Body of pancreas (tissue), 4 donors: ENCODE results near the gene CENPC. TPM values are rescaled to one million over a fixed set of nuclear protein-coding genes. Genes with fewer than 3 reads are reported as not detected.
"Not testable (repeated sequence)": the region's sequence is repeated elsewhere in the genome, so short reads cannot be mapped to it uniquely, and the experiment has no call there.

Experiments used
- ATAC-seq: fragments of 150-250 bp; one replicate; pipeline ENCODE4 v1.9.1; 2016
- DNase-seq, 4 donors: peaks; one replicate each; pipeline ENCODE4 v3.0.0-alpha.2; 2019
- H3K27ac ChIP-seq, 4 donors: fragments of 200-600 bp; sonication (generic); 1 replicate in 3 of 4; 2 replicates in 1 of 4; pipeline versions ENCODE4 v1.5.1 to v1.6.1; 2016 to 2019; ENCODE audit warnings: mild to moderate bottlenecking in 1 of 4, mixed read lengths in 1 of 4, moderate library complexity in 1 of 4
- H3K27me3 ChIP-seq, 2 donors: fragments of 200-600 bp; sonication (generic); one replicate each; pipeline ENCODE4 v1.6.0; 2016; ENCODE audit warnings: mild to moderate bottlenecking in 1 of 2
- H3K36me3 ChIP-seq, 2 donors: fragments of 200-600 bp; sonication (generic); replicated peaks in 1 of 2; 2 replicates each; pipeline ENCODE4 v1.5.1; 2016; ENCODE audit warnings: low read depth in 2 of 2; ENCODE audit not compliant: insufficient read depth in 1 of 2
- H3K4me1 ChIP-seq: fragments of 200-600 bp; sonication (generic); one replicate; pipeline ENCODE4 v1.6.0; 2016
- H3K4me3 ChIP-seq, 2 donors: fragments of 200-600 bp; sonication (generic); 1 replicate in 1 of 2; 2 replicates in 1 of 2; pipeline ENCODE4 v1.5.1; 2016 to 2019
- H3K9me3 ChIP-seq, 3 donors: fragments of 200-600 bp; sonication (generic); 1 replicate in 2 of 3; 2 replicates in 1 of 3; pipeline ENCODE4 v1.5.1; 2016
- POLR2A ChIP-seq, 3 donors: fragments of 450-650 bp; IDR thresholded peaks; one replicate each; pipeline ENCODE4 v1.6.1; 2016; ENCODE audit warnings: antibody characterized with exemption in 3 of 3, mild to moderate bottlenecking in 2 of 3
- WGBS, 2 donors: methylation state at CpG; one replicate each; pipeline ENCODE4 v1.1.5; 2017; 5-methylcytosine and 5-hydroxymethylcytosine counted together
- intact Hi-C: fragments of 100-400 bp; cut with DNase I; formaldehyde crosslinking; loops from one replicate; pipeline ENCODE4 v1.15.1; 2023
- total RNA-seq, 2 donors: library from RNA; depleted of rRNA; stranded (reverse); fragments of >200 nt; gene quantifications; one replicate each; pipeline ENCODE4 v1.1.0, GENCODE V29; 2016
- TF ChIP-seq, protein P1 (sequence below), 7 experiments: fragments of 450-650 bp in 4 of 7; fragments of 200-600 bp in 3 of 7; sonication (generic) in 3 of 7; IDR thresholded peaks; one replicate each; pipeline ENCODE4 v1.5.1; 2016 to 2019; ENCODE audit warnings: antibody characterized with exemption in 7 of 7

CENPC gene
- total RNA-seq, 2 donors from 2014 or later = 36.8 to 44.5 TPM

DNA sequence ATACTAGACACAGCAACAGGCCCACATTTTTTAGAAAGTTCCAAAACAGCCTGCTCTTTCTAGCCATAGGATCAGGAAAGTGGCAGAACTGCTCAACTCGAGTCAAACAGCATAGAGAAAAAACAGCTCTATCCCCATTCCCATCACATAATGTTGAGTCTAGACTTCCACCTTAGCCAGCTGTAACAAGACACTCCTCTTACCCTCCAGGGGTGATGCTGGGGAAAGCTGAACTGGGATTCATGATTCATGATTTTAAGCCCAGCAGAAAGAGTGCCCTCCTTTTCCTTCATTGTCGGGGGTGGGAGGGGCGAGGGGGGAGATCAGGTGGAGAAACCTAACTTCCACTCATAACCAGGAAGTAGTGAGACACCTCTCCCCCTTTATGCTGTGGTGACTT lies 86.1 kb downstream of the CENPC start:
- H3K27me3 ChIP-seq = no peaks in the 10 kb centered on the region
- intact Hi-C loops = no loop called here
- ATAC-seq = no peak
- no peak for TF ChIP-seq POLR2A (IDR thresholded peaks at IDR 0.05)
- TF ChIP-seq, protein P1, sequence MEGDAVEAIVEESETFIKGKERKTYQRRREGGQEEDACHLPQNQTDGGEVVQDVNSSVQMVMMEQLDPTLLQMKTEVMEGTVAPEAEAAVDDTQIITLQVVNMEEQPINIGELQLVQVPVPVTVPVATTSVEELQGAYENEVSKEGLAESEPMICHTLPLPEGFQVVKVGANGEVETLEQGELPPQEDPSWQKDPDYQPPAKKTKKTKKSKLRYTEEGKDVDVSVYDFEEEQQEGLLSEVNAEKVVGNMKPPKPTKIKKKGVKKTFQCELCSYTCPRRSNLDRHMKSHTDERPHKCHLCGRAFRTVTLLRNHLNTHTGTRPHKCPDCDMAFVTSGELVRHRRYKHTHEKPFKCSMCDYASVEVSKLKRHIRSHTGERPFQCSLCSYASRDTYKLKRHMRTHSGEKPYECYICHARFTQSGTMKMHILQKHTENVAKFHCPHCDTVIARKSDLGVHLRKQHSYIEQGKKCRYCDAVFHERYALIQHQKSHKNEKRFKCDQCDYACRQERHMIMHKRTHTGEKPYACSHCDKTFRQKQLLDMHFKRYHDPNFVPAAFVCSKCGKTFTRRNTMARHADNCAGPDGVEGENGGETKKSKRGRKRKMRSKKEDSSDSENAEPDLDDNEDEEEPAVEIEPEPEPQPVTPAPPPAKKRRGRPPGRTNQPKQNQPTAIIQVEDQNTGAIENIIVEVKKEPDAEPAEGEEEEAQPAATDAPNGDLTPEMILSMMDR (IDR thresholded peaks at IDR 0.05) = no peak
- no peak overlapping the region for H3K4me3 ChIP-seq
- 92 to 95% methylated on average over 3 of the region's 3 CpGs for WGBS, 2 donors
- no peaks in the 10 kb centered on the region for H3K4me1 ChIP-seq
- no peak for DNase-seq
- H3K27ac ChIP-seq = no peak overlapping the region
- H3K36me3 ChIP-seq = no peaks in the 10 kb centered on the region
- no peaks in the 10 kb centered on the region for H3K9me3 ChIP-seq

DNA sequence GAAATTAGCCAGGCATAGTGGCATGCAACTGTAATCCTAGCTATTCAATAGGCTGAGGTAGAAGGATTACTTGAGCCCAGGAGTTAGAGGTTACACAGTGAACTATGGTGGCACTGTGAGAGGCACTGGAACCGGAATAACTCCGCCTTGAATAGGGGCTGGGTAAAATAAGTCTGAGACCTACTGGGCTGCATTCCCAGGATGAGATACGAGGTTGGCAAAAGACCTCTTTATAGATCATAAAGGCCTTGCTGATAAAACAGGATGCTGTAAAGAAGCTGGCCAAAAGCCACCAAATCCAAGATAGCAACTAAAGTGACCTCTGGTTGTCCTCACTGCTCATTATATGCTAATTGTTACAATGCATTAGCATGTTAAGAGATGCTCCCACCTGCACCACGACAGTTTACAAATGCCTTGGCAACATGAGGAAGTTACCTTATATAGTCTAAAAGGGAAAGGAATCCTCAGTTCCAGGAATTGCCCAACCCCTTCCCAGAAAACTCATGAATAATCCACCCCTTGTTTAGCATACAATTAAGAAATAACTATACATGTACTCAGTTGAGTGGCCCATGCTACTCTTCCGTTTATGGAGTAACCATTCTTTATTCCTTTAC lies 88.6 kb downstream of the CENPC start:
- H3K4me3 ChIP-seq = no peak overlapping the region
- WGBS, 2 donors = 63 to 80% methylated on average over 5 of the region's 5 CpGs
- no peaks in the 10 kb centered on the region for H3K4me1 ChIP-seq
- DNase-seq (no peak), ATAC-seq (no peak)
- H3K9me3 ChIP-seq = no peaks in the 10 kb centered on the region
- TF ChIP-seq, protein P1 (IDR thresholded peaks at IDR 0.05) = no peak
- no peak for TF ChIP-seq POLR2A (IDR thresholded peaks at IDR 0.05)
- no peaks in the 10 kb centered on the region for H3K27me3 ChIP-seq
- no peaks in the 10 kb centered on the region for H3K36me3 ChIP-seq
- no peak overlapping the region for H3K27ac ChIP-seq
- intact Hi-C loops = no loop called here

GRCh38 chr4:67452846-67453205 lies 92.5 kb downstream of the CENPC start:
- ATAC-seq, DNase-seq, intact Hi-C loops, H3K4me3 ChIP-seq, H3K36me3 ChIP-seq, H3K9me3 ChIP-seq, H3K4me1 ChIP-seq, H3K27me3 ChIP-seq, H3K27ac ChIP-seq: not testable (repeated sequence)
- WGBS, 2 donors = 73 to 80% methylated on average over 2 of the region's 2 CpGs

DNA sequence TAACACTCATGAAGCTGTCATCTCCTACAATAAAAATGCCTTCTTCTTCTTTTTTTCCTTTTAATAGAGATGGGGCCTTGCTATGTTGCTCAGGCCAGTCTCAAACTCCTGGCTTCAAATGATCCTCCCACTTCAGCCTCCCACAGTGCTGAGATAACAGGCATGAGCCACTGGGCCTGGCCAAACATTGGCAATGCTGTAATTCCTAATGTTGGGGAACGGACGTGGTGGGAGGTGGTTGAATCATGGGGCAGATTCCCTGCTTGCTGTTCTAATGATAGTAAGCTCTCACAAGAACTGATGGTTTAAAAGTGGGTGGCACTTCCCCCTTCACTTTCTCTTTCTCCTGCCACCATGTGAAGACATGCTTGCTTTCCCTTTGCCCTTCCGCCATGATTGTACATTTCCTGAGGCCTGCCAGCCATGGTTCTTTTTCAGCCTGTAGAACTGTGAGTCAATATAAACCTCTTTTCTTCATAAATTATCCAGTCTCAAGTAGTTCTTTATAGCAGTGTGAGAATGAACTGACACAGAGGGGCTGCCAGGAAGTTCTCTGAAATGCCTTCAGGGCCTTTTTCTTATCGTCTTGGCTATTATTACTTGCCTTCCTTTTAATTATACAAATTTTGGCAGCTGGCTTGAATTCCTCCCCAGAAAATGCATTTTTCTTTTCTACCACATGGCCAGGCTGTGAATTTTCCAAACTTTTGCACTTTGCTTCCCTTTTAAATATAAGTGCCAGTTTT lies 93.0 kb downstream of the CENPC start:
- 93 to 94% methylated on average over 4 of the region's 4 CpGs for WGBS, 2 donors
- Histone ChIP-seq H3K36me3 (no peaks in the 10 kb centered on the region), H3K9me3 (no peaks in the 10 kb centered on the region), H3K27ac (no peak overlapping the region), H3K4me3 (no peak overlapping the region), H3K27me3 (no peaks in the 10 kb centered on the region), H3K4me1 (no peaks in the 10 kb centered on the region)
- no peak for ATAC-seq
- TF ChIP-seq, protein P1 (IDR thresholded peaks at IDR 0.05) = no peak
- no peak for TF ChIP-seq POLR2A (IDR thresholded peaks at IDR 0.05)
- DNase-seq = no peak
- intact Hi-C loops = no loop called here

DNA sequence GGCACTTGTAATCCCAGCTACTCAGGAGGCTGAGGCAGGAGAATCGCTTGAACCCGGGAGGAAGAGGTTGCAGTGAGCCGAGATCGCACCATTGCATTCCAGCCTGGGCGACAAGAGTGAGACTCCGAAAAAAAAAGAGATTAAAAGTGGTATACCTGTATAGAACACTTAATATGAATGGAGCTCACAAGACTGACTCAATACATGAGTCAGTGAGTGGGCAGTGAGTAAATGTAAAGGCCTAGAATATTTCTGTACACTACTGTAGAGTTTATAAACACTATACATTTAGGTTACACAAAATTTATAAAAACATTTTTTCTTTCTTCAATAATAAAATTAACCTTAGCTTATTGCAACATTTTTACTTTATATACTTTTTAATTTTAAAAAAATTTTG lies 93.8 kb downstream of the CENPC start:
- H3K9me3 ChIP-seq = no peaks in the 10 kb centered on the region
- H3K36me3 ChIP-seq = no peaks in the 10 kb centered on the region
- no peak overlapping the region for H3K27ac ChIP-seq
- no peak for TF ChIP-seq POLR2A (IDR thresholded peaks at IDR 0.05)
- TF ChIP-seq, protein P1 (IDR thresholded peaks at IDR 0.05) = no peak
- 94 to 99% methylated on average over 6 of the region's 6 CpGs for WGBS, 2 donors
- DNase-seq = no peak
- no peaks in the 10 kb centered on the region for H3K27me3 ChIP-seq
- intact Hi-C loops = no loop called here
- no peaks in the 10 kb centered on the region for H3K4me1 ChIP-seq
- H3K4me3 ChIP-seq = no peak overlapping the region
- ATAC-seq = no peak
